GM11168 (cell line): ENCODE measurements around the gene PTK6.

Experiments
- in situ Hi-C: fragments of 300-500 bp; cut with MboI; formaldehyde crosslinking; loops from one replicate; pipeline ENCODE4 v1.12.0; 2022; ENCODE audit warnings: low sequenced_read_pairs; ENCODE audit not compliant: unreplicated experiment

Gene PTK6

GRCh38 chr20:63570281-63571086, 33.3 kb upstream of the PTK6 start:
- in situ Hi-C loops: no loop called here

DNA sequence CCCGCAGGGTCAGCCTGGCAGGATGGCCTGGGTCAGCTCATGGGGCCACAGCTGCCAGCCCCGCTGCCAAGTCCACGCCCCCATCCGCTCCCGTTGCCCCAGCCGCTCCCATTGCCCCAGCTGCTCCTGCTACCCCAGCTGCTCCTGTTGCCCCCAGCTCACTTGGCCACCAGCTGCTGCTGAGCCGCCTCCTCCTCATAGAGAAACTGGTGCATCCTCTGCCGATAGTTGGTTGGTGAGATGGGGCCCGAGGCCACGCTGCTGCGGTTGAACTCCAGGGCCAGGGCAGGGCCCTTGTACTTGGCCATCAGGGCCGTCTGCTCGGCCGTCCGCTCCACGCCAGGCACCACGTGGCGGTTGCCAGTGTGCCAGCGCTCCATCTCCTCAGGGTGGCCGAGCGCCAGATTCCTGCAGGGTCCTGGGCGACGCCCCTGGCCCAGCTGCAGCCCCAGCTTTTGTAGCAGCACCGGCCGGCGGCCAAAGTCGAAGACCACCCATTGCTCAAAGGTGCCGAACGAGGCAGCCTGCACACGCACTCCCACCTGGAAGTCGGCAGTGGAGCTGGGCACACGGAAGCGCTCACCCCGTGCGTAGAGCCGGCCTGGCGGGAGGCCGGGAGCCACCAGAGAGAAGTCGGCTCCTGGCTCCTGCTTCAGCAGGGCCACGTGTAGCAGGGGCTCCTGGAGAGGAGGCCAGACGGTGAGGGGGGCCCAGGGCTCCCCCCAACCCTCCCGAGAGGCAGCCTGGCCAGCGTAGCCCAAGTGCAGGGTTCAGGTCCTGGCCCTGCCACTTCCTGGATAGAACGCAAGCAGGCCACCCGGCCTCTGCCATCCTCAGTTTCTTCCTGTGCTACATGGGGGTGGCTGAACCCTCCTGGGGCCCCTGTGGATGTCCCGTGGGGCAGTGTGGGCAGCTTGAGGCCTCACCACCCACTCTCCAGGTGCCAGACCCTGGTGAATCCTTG, 32.1 kb upstream of the PTK6 start:
- in situ Hi-C loops: no loop called here

- in situ Hi-C loops: no loop called here
Measured at GRCh38 chr20:63568170-63568981, 31.2 kb upstream of the PTK6 start.

- in situ Hi-C loops: no loop called here
Measured at GRCh38 chr20:63567386-63568169, 30.4 kb upstream of the PTK6 start.

DNA sequence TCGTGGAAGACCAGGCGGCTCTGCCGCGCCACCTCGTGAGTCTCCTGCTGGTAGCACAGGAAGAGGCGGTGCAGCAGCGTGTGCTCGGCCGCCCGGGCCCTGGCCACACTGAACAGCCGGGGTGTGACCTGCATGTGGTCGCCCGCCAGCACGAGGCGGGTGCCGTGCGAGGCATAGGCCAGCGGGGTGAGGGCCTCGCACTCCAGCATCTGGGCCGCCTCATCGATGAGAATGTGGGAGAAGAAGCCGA, 29.9 kb upstream of the PTK6 start:
- in situ Hi-C loops: no loop called here

DNA sequence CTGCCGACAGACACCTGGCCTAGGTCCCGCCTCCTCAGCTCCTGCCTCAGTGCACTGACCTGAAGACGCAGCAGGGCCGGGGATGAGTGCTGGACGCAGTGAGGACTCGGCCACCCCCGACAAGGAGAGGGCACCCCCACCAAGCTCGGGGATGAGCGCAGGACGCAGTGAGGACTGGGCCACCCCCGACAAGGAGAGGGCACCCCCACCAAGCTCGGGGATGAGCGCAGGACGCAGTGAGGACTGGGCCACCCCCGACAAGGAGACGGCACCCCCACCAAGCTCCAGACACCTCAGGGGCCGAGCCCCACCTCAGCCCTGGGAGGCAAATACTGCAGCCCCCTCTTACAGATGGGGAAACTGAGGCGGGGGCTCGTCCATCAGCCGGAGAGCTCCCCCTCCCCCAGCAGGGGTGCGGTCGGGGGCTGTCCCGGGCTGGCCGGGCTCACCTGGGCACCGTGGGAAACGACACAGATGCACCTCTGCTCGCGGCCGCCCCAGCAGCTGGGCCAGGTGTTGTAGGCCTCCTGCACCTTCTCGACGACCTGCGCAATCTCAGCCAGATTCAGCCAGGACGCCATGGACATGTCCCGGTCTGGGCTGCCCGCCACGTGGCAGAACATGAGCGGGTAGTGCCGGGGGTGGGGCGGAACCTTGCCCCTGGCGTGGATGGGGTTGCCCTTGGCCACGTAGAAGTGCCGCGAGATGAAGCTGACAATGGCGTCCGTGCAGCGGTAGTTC, 29.4 kb upstream of the PTK6 start:
- in situ Hi-C loops: no loop called here

- in situ Hi-C loops: no loop called here
Measured at GRCh38 chr20:63565699-63566335, 28.6 kb upstream of the PTK6 start.

GRCh38 chr20:63565021-63565698, 28.0 kb upstream of the PTK6 start:
- in situ Hi-C loops: no loop called here

DNA sequence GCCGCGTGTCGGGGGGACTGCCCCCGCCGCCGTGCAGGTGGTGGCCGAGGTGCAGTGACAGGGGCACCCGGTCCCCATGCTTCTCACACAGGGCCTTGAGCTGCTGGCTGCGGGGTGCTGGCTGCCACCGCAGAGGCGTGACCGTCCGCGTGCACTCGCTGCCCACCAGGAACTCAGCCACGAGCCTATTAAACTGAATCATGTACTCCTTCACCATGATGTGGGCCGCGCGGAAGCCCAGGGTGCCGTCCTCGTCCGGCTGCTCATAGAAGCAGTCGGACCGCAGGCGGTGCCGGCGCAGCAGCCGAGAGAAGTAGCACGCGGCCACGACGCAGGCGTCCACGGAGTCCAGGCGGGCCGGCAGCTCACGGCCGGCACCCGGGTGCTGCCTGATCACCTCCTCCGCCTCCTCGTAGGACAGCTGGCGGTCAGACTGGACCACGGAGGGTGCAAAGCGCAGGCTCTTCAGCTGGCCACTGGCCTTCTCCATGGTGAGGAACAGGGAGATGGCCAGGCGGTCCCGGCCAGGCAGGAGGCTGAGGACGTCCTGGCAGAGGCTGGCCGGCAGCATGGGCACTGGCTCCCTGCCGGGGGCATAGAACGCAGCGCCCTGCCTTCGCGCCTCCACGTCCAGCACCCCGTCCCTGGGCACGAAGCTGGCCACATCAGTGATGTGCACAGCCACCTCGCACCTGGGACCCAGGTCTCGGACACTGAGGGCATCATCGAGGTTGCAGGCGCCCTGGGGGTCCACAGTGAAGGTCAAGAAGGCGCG, 27.0 kb upstream of the PTK6 start:
- in situ Hi-C loops: no loop called here

DNA sequence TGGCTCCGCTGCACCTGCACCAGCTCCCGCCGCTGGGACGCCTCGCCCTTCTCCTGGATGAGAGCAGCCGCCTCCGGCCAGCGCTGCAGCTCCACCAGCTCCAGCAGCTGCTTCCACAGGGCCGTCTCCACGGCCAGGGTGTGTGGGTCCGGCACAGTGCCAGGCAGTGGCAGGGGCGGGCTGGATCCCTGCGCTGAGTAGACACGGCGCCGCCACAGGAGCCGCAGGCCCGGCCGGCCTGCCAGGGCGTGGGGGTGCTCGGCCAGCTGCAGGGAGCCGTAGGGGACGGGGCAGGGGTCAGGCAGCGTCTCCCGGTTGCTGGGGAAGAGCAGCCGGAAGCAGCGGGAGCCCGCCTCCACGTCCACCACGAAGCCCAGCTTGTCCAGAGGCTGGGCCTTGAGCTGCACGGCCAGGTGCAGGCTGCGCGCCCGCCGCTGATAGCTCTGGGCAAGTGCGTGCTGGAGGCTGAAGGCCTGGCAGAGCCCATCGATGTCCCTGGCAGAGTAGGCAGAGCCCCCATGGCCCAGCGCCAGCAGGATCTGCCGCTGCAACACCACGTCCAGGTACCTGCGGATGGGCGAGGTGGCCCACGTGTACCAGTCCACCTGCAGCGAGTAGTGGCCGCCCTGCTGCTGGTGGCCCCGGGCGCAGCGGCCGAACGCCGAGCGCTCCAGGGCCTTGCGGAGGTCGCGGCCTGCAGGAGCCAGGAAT, 26.2 kb upstream of the PTK6 start:
- in situ Hi-C loops: no loop called here

DNA sequence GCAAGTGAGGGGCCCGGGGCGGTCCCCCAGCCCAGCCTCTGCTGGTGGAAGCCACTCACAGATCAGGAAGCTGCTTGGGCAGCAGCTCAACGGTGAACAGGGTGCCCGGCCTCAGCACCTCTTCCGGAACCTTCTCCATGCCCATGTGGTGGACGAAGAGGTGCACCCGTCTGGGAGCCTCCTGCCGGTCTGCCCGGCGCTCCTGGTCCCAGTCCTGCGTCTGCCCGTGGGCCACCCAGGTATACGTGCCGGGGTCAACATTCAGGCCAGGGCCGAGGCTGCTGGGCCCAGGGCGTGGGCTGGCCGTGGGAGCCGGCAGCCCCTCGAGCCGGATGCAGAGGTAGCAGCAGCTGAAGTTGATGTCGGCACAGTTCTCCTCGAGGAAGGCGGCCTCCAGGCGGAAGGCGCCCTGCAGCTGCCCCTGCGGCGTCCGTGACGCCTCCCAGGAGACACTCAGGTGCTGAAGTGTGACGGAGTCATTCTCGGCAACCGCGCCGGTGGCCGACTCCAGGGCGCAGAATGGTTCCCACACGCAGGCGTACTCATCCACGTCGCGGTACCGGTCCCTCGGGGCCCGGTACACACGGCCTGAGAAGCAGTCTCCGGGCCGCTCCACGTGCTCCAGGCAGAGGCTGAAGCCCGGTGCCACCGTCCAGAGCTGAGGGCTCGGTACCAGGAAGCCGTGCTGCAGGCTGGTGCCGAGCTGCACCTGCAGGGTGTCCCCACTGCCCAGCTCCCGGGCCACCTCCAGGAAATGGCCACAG, 25.5 kb upstream of the PTK6 start:
- in situ Hi-C loops: no loop called here

- in situ Hi-C loops: no loop called here
Measured at GRCh38 chr20:63561624-63562396, 24.6 kb upstream of the PTK6 start.

DNA sequence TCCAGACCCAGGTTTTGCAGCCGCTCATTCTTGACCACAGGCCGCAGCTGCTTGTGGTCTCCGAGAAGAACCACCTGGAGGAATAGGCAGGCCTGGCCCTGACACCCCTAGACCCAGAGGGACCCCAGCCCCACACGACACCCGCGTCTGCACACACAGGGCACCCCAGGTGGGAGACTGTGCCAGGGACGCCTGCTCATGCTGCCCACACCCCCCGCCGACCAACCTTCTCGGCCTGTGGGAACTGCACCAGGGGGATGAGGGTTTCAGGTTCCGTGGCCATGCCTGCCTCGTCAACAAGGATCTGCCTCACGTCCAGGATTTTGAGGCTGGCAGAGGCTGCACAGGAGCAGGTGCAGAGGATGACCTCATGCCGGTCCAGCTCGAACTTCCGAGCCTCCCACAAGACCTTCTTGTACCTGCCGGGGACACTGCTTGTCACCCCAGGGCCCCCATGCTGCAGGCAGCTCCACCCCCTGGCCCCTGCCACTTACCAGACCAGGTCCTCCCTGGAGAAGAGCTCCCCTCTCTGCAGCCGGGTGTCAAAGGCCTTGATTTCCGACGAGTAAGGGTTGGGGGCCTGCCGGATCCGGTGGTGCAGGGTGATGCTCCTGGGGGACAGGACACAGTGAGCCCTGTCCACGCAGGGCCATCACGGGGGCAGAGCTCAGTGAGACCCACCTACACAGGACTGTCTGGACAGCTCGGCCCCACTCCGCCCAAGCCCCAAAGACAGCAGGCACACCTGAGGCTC, 23.9 kb upstream of the PTK6 start:
- in situ Hi-C loops: no loop called here

GRCh38 chr20:63560333-63560805, 23.2 kb upstream of the PTK6 start:
- in situ Hi-C loops: no loop called here
